ENCODE measurements around the gene C1orf21.

C1orf21 gene

GRCh38 chr1:184392067-184392466, 5.2 kb downstream of the C1orf21 start:
- peaks cover 28% of the 10 kb centered on the region for H3K4me1 ChIP-seq (ENCODE audit: insufficient read depth, low read length, poor library complexity, severe bottlenecking)
- no peak overlapping the region for H2AFZ ChIP-seq (ENCODE audit: low read length)
- peaks cover 10% of the 10 kb centered on the region for H3K27me3 ChIP-seq (ENCODE audit: insufficient read depth, low read length, poor library complexity, severe bottlenecking)
- peaks cover 33% of the 10 kb centered on the region for H3K79me2 ChIP-seq (ENCODE audit: insufficient read depth, low read length)
- no peak for TF ChIP-seq EZH2phosphoT487 (IDR thresholded peaks at IDR 0.05; ENCODE audit: borderline replicate concordance)
- H3K9me2 ChIP-seq (replicated peaks; ENCODE audit: low read depth, low read length), result no peaks in the 10 kb centered on the region
- no peak overlapping the region for H3K4me3 ChIP-seq (ENCODE audit: low read length, poor library complexity, severe bottlenecking)
- peaks cover 8% of the 10 kb centered on the region for H4K20me1 ChIP-seq (ENCODE audit: insufficient read depth, low read length, poor library complexity, severe bottlenecking)
- H3K36me3 ChIP-seq (ENCODE audit: insufficient read depth, low read length), result no peaks in the 10 kb centered on the region
- H3K9ac ChIP-seq (ENCODE audit: low read depth, low read length, poor library complexity, severe bottlenecking), result no peak overlapping the region
- no peak overlapping the region for H3K4me2 ChIP-seq (ENCODE audit: low read depth, low read length, poor library complexity, severe bottlenecking)
- no peaks in the 10 kb centered on the region for H3F3A ChIP-seq (ENCODE audit: low read depth)
- no peaks in the 10 kb centered on the region for H3K9me3 ChIP-seq (ENCODE audit: insufficient read depth, low read depth, low read length)

GRCh38 chr1:184392779-184393522, 6.1 kb downstream of the C1orf21 start:
- no peaks in the 10 kb centered on the region for H3F3A ChIP-seq (ENCODE audit: low read depth)
- H3K79me2 ChIP-seq (ENCODE audit: insufficient read depth, low read length), result peaks cover 30% of the 10 kb centered on the region
- no peaks in the 10 kb centered on the region for H3K9me3 ChIP-seq (ENCODE audit: insufficient read depth, low read depth, low read length)
- H3K4me1 ChIP-seq (ENCODE audit: insufficient read depth, low read length, poor library complexity, severe bottlenecking), result peaks cover 27% of the 10 kb centered on the region
- H3K4me3 ChIP-seq (ENCODE audit: low read length, poor library complexity, severe bottlenecking), result no peak overlapping the region
- peaks cover 3% of the 10 kb centered on the region for H3K27me3 ChIP-seq (ENCODE audit: insufficient read depth, low read length, poor library complexity, severe bottlenecking)
- peaks cover 8% of the 10 kb centered on the region for H4K20me1 ChIP-seq (ENCODE audit: insufficient read depth, low read length, poor library complexity, severe bottlenecking)
- H3K4me2 ChIP-seq (ENCODE audit: low read depth, low read length, poor library complexity, severe bottlenecking), result no peak overlapping the region
- no peak overlapping the region for H3K9ac ChIP-seq (ENCODE audit: low read depth, low read length, poor library complexity, severe bottlenecking)
- no peak overlapping the region for H2AFZ ChIP-seq (ENCODE audit: low read length)
- H3K36me3 ChIP-seq (ENCODE audit: insufficient read depth, low read length), result no peaks in the 10 kb centered on the region
- H3K9me2 ChIP-seq (replicated peaks; ENCODE audit: low read depth, low read length), result no peaks in the 10 kb centered on the region
- TF ChIP-seq EZH2phosphoT487 (IDR thresholded peaks at IDR 0.05; ENCODE audit: borderline replicate concordance) (no peak), CTCF (conservative IDR thresholded peaks at IDR 0.05; ENCODE audit: low read length) (no peak)

DNA sequence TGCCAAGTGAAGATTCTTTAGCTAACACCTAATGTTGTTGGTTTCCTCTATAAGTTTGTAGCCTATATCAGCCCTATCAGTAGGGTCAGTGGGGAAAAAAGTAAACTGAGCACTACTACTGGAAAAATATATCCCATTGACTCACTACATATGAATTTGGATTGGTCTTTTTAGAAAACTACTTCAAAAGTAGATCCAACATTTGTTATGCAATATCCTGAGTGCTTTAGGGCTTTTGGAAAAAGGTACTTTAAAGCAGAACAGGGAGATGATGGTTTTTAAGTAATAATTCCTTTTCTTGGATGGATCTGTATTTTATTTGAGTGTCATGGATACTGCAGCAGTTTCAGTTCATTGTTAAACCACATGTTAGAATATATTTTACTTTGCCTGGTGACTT, 7.1 kb downstream of the C1orf21 start:
- no peak overlapping the region for H2AFZ ChIP-seq (ENCODE audit: low read length)
- H4K20me1 ChIP-seq (ENCODE audit: insufficient read depth, low read length, poor library complexity, severe bottlenecking), result peaks cover 4% of the 10 kb centered on the region
- H3K9me2 ChIP-seq (replicated peaks; ENCODE audit: low read depth, low read length), result no peaks in the 10 kb centered on the region
- no peaks in the 10 kb centered on the region for H3K27me3 ChIP-seq (ENCODE audit: insufficient read depth, low read length, poor library complexity, severe bottlenecking)
- peaks cover 17% of the 10 kb centered on the region for H3K4me1 ChIP-seq (ENCODE audit: insufficient read depth, low read length, poor library complexity, severe bottlenecking)
- no peaks in the 10 kb centered on the region for H3K9me3 ChIP-seq (ENCODE audit: insufficient read depth, low read depth, low read length)
- no peaks in the 10 kb centered on the region for H3F3A ChIP-seq (ENCODE audit: low read depth)
- no peak for TF ChIP-seq EZH2phosphoT487 (IDR thresholded peaks at IDR 0.05; ENCODE audit: borderline replicate concordance)
- TF ChIP-seq CTCF (conservative IDR thresholded peaks at IDR 0.05; ENCODE audit: low read length), result no peak
- no peak overlapping the region for H3K4me3 ChIP-seq (ENCODE audit: low read length, poor library complexity, severe bottlenecking)
- no peak overlapping the region for H3K9ac ChIP-seq (ENCODE audit: low read depth, low read length, poor library complexity, severe bottlenecking)
- H3K79me2 ChIP-seq (ENCODE audit: insufficient read depth, low read length), result peaks cover 21% of the 10 kb centered on the region
- H3K36me3 ChIP-seq (ENCODE audit: insufficient read depth, low read length), result no peaks in the 10 kb centered on the region
- H3K4me2 ChIP-seq (ENCODE audit: low read depth, low read length, poor library complexity, severe bottlenecking), result no peak overlapping the region

GRCh38 chr1:184395370-184395769, 8.5 kb downstream of the C1orf21 start:
- Histone ChIP-seq H3K4me1 (ENCODE audit: insufficient read depth, low read length, poor library complexity, severe bottlenecking) (peaks cover 3% of the 10 kb centered on the region), H3K4me3 (ENCODE audit: low read length, poor library complexity, severe bottlenecking) (no peak overlapping the region), H2AFZ (ENCODE audit: low read length) (no peak overlapping the region), H3K79me2 (ENCODE audit: insufficient read depth, low read length) (peaks cover 18% of the 10 kb centered on the region; the same call in 1 of the 2 replicates), H3K27me3 (ENCODE audit: insufficient read depth, low read length, poor library complexity, severe bottlenecking) (no peaks in the 10 kb centered on the region), H3K4me2 (ENCODE audit: low read depth, low read length, poor library complexity, severe bottlenecking) (no peak overlapping the region), H3K36me3 (ENCODE audit: insufficient read depth, low read length) (no peaks in the 10 kb centered on the region), H4K20me1 (ENCODE audit: insufficient read depth, low read length, poor library complexity, severe bottlenecking) (peaks cover under 1% of the 10 kb centered on the region), H3K9me3 (ENCODE audit: insufficient read depth, low read depth, low read length) (no peaks in the 10 kb centered on the region), H3F3A (ENCODE audit: low read depth) (no peaks in the 10 kb centered on the region), H3K9ac (ENCODE audit: low read depth, low read length, poor library complexity, severe bottlenecking) (no peak overlapping the region), H3K9me2 (replicated peaks; ENCODE audit: low read depth, low read length) (no peaks in the 10 kb centered on the region)
- TF ChIP-seq CTCF (conservative IDR thresholded peaks at IDR 0.05; ENCODE audit: low read length) (no peak), EZH2phosphoT487 (IDR thresholded peaks at IDR 0.05; ENCODE audit: borderline replicate concordance) (no peak)
